ENCODE measurements around the gene SLC45A3.
A peak's percentile ranks its signal among the peaks of the same experiment; 100 is the strongest.

The SLC45A3 gene

DNA sequence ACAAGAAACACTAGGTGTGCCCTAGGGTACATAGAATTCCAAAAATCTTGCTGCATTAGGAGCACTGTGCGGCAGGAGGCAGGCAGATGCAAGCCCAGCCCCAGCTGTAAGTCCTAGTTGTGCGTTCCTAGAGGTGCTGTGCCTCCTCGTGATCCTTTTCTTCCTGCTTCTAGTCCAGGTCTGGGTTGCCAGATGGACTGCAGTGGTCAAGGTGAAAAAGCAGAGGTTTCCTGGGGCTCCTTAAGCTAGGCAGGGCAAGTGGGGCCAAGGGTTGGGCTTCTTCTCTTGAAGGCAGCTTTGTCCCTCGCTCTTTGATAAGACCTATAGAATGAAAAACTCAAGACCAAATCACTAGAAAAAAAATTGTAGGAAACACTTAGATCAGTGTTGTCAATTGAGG, 21.6 kb upstream of the SLC45A3 start:
- H3K27me3 ChIP-seq, result no peaks in the 10 kb centered on the region
- H3K4me2 ChIP-seq, result peak overlapping the region; percentile 83
- no peaks in the 10 kb centered on the region for H3K9me3 ChIP-seq
- peak overlapping the region; percentile 39; the same call in 1 of the 2 replicates for H3K9ac ChIP-seq
- peaks cover 68% of the 10 kb centered on the region for H3K4me1 ChIP-seq
- H4K20me1 ChIP-seq, result no peaks in the 10 kb centered on the region
- TF ChIP-seq Cebpa-rat (IDR thresholded peaks at IDR 0.05), result no peak
- H3K36me3 ChIP-seq, result peaks cover 10% of the 10 kb centered on the region; the same call in 1 of the 2 replicates
- peak overlapping the region; percentile 82 for H3K27ac ChIP-seq
- H3K4me3 ChIP-seq, result peak overlapping the region; percentile 9; the same call in 1 of the 2 replicates

GRCh38 chr1:205701420-205701819, 21.1 kb upstream of the SLC45A3 start:
- Histone ChIP-seq H3K27me3 (no peaks in the 10 kb centered on the region), H3K4me3 (peak overlapping the region; percentile 9; the same call in 1 of the 2 replicates), H3K36me3 (peaks cover 10% of the 10 kb centered on the region; the same call in 1 of the 2 replicates), H3K9me3 (no peaks in the 10 kb centered on the region), H3K4me2 (peak overlapping the region; percentile 83), H3K4me1 (peaks cover 63% of the 10 kb centered on the region), H3K9ac (peak overlapping the region; percentile 39; the same call in 1 of the 2 replicates), H3K27ac (peak overlapping the region; percentile 82), H4K20me1 (no peaks in the 10 kb centered on the region)
- TF ChIP-seq Cebpa-rat (IDR thresholded peaks at IDR 0.05), result no peak

DNA sequence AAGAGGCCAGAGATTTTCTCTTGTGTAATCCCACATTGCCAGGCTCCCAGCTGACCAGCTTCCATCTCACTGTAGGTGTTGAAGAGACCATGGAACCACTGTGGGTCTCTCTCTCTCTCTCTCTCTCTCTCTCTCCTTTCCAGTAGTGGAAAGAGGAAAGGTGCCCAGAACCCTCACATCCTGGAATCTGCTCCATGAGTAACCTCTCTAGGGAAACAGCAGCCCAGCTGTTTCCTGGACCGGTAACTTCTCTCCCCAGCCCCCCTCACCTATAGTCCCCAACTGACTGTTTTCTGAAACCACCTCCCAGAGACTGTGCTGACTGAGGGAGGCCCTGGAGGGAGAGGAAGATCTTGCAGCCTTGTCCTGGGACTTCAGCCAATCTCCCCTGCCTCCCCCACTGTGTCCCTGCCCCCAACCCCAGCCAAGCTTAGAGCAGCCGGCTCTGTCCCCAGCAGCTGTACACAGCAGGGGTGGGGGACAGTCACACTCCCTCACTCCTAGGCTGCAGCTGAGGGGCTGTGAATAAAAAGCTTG, 20.6 kb upstream of the SLC45A3 start:
- Histone ChIP-seq H3K27me3 (no peaks in the 10 kb centered on the region), H3K27ac (peak overlapping the region; percentile 82), H4K20me1 (no peaks in the 10 kb centered on the region), H3K9me3 (no peaks in the 10 kb centered on the region), H3K9ac (peak overlapping the region; percentile 39; the same call in 1 of the 2 replicates), H3K4me1 (peaks cover 58% of the 10 kb centered on the region), H3K4me3 (peak overlapping the region; percentile 9; the same call in 1 of the 2 replicates), H3K36me3 (peaks cover 10% of the 10 kb centered on the region; the same call in 1 of the 2 replicates), H3K4me2 (peak overlapping the region; percentile 83)
- no peak for TF ChIP-seq Cebpa-rat (IDR thresholded peaks at IDR 0.05)

DNA sequence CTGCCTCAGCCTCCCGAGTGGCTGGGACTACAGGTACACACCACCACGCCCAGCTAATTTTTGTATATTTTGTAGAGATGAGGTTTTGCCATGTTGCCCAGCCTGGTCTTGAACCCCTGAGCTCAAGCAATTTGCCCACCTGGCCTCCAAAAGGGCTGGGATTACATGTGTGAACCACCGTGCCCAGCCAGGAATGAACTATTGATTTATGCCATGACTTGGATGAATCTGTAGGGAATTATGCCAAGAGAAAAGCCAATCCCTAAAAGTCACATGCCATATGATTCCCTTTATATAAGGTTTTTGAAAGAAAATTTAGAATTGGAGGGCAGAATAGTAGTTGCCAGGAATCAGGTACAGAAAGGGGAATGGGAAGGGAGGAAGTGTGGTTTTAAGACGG, 19.1 kb upstream of the SLC45A3 start:
- no peak for TF ChIP-seq Cebpa-rat (IDR thresholded peaks at IDR 0.05)
- Histone ChIP-seq H3K36me3 (peaks cover 10% of the 10 kb centered on the region; the same call in 1 of the 2 replicates), H3K4me1 (peaks cover 43% of the 10 kb centered on the region), H3K4me3 (no peak overlapping the region), H3K9ac (no peak overlapping the region), H3K27me3 (no peaks in the 10 kb centered on the region), H4K20me1 (no peaks in the 10 kb centered on the region), H3K4me2 (no peak overlapping the region), H3K27ac (no peak overlapping the region), H3K9me3 (no peaks in the 10 kb centered on the region)

DNA sequence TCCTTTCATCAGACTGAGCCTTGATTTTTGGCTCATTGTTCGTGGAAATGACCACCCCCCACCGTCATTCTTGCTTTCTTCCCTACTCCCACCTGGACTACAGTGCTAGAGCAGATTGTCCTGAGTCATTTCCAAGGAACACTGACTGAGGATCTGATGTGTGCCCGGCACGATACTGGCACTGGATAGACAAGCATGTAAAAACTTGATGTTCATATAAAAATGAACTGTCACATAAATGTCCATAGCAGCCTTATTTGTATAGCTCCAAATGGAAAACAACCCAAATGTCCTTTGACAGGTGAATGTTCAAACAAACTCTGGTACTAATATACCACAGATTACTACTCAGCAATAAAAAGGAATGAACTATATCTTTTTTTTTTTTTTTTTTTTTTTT, 18.6 kb upstream of the SLC45A3 start:
- H3K27me3 ChIP-seq, result no peaks in the 10 kb centered on the region
- peaks cover 9% of the 10 kb centered on the region; the same call in 1 of the 2 replicates for H3K36me3 ChIP-seq
- peaks cover 43% of the 10 kb centered on the region for H3K4me1 ChIP-seq
- H3K4me3 ChIP-seq, result no peak overlapping the region
- H3K27ac ChIP-seq, result no peak overlapping the region
- TF ChIP-seq Cebpa-rat (IDR thresholded peaks at IDR 0.05), result no peak
- no peak overlapping the region for H3K4me2 ChIP-seq
- H3K9ac ChIP-seq, result no peak overlapping the region
- H3K9me3 ChIP-seq, result no peaks in the 10 kb centered on the region
- no peaks in the 10 kb centered on the region for H4K20me1 ChIP-seq

- Histone ChIP-seq H3K4me1 (peaks cover 22% of the 10 kb centered on the region), H3K27me3 (no peaks in the 10 kb centered on the region), H3K9ac (no peak overlapping the region), H3K36me3 (no peaks in the 10 kb centered on the region), H4K20me1 (no peaks in the 10 kb centered on the region), H3K27ac (no peak overlapping the region), H3K9me3 (no peaks in the 10 kb centered on the region), H3K4me3 (no peak overlapping the region), H3K4me2 (peak overlapping the region; percentile 56)
- TF ChIP-seq Cebpa-rat (IDR thresholded peaks at IDR 0.05), result no peak
These were observed 13.2 kb upstream of the SLC45A3 start for GRCh38 chr1:205693421-205693991.

DNA sequence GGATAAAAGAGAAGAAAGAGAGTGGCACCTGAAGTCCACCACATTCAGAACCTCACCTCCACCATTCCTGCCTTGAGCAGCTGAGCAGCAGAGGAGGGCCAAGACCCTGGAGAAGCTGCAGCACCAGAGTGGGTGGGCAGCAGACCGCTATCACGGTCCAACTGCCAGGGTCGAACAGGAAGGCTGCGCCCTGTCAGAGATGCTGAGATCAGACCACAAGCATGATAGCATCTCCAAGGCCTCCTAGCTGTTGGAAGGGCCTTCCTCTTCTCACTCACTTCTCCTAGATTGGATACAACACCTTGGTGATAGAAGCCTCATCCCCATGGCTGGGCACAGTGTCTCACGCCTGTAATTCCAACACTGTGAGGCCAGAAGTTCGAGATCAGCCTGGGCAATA, 12.1 kb upstream of the SLC45A3 start:
- Histone ChIP-seq H3K27ac (no peak overlapping the region), H3K4me3 (no peak overlapping the region), H3K27me3 (no peaks in the 10 kb centered on the region), H3K9me3 (no peaks in the 10 kb centered on the region), H4K20me1 (no peaks in the 10 kb centered on the region), H3K36me3 (no peaks in the 10 kb centered on the region), H3K4me1 (peaks cover 22% of the 10 kb centered on the region), H3K9ac (no peak overlapping the region), H3K4me2 (no peak overlapping the region)
- TF ChIP-seq Cebpa-rat (IDR thresholded peaks at IDR 0.05), result no peak

DNA sequence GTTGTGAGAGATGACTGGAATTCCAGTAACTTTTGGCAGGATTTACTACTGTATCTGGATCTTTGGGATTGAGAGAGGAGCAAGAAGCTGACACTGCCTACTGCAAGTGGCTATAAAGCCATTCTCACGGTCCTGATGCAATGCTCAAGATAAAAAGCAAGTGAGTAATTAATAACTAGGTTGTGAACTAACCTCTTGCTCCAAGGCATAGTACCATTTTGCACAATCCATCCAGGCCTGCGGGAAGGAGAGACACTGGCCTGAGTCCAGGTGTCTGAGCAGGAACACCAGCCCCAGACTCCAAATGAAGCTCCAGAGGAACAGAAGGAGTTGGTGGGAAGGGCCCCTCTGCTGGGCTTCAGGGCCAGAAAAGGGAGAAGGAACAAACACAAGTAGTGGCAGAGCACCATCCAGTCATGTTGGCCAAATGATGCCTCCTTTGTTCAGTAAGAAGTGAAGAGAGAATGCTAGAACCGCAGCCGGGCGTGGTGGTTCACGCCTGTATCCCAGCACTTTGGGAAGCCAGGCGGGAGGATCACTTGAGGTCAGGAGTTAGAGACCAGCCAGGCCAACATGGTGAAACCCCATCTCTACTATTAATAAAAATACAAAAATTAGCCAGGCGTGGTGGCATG, 9.9 kb upstream of the SLC45A3 start:
- no peak overlapping the region for H3K9ac ChIP-seq
- no peaks in the 10 kb centered on the region for H3K27me3 ChIP-seq
- H4K20me1 ChIP-seq, result no peaks in the 10 kb centered on the region
- TF ChIP-seq Cebpa-rat (IDR thresholded peaks at IDR 0.05), result no peak
- no peaks in the 10 kb centered on the region for H3K36me3 ChIP-seq
- no peak overlapping the region for H3K4me3 ChIP-seq
- no peak overlapping the region for H3K4me2 ChIP-seq
- H3K4me1 ChIP-seq, result peaks cover 22% of the 10 kb centered on the region
- no peak overlapping the region for H3K27ac ChIP-seq
- H3K9me3 ChIP-seq, result no peaks in the 10 kb centered on the region

GRCh38 chr1:205689479-205689878, 9.2 kb upstream of the SLC45A3 start:
- no peak overlapping the region for H3K9ac ChIP-seq
- H3K9me3 ChIP-seq, result no peaks in the 10 kb centered on the region
- no peaks in the 10 kb centered on the region for H4K20me1 ChIP-seq
- no peak for TF ChIP-seq Cebpa-rat (IDR thresholded peaks at IDR 0.05)
- no peak overlapping the region for H3K4me2 ChIP-seq
- no peak overlapping the region for H3K27ac ChIP-seq
- H3K4me3 ChIP-seq, result no peak overlapping the region
- H3K27me3 ChIP-seq, result no peaks in the 10 kb centered on the region
- H3K4me1 ChIP-seq, result peaks cover 22% of the 10 kb centered on the region
- no peaks in the 10 kb centered on the region for H3K36me3 ChIP-seq
